HepG2 (cell line): ENCODE data around the gene SPSB1. TPM values are rescaled to one million over a fixed set of nuclear protein-coding genes. Genes with fewer than 3 reads are reported as not detected.

Experiments used
- CERS6 ChIP-seq: sonication (generic); formaldehyde crosslinking; IDR thresholded peaks from 2 replicates; pipeline ENCODE4 v1.5.0; 2020; ENCODE audit warnings: missing genetic modification reagents
- ELF1 ChIP-seq: sonication (generic); formaldehyde crosslinking; IDR thresholded peaks from 2 replicates; pipeline ENCODE4 v1.4.0; 2020; ENCODE audit warnings: missing genetic modification reagents
- HDAC1 ChIP-seq: sonication (generic); formaldehyde crosslinking; IDR thresholded peaks from 2 replicates; pipeline ENCODE4 v1.5.1; 2020; ENCODE audit warnings: mild to moderate bottlenecking, missing genetic modification reagents
- JDP2 ChIP-seq: sonication (generic); formaldehyde crosslinking; IDR thresholded peaks from 2 replicates; pipeline ENCODE4 v1.8.1; 2022; ENCODE audit warnings: missing genetic modification reagents, borderline replicate concordance
- POLR2A ChIP-seq, 2 experiments: IDR thresholded peaks; 2 replicates each; pipeline ENCODE4 v1.6.1; 2011; ENCODE audit warnings: low read depth in 2 of 2, low read length in 2 of 2, mild to moderate bottlenecking in 1 of 2, moderate library complexity in 1 of 2; ENCODE audit not compliant: insufficient read depth in 1 of 2
- RELA ChIP-seq: sonication (generic); formaldehyde crosslinking; IDR thresholded peaks from 2 replicates; pipeline ENCODE4 v1.4.0; 2020; ENCODE audit warnings: missing genetic modification reagents
- SIX1 ChIP-seq: sonication (generic); formaldehyde crosslinking; IDR thresholded peaks from 2 replicates; pipeline ENCODE4 v1.4.0; 2020; ENCODE audit warnings: missing genetic modification reagents, borderline replicate concordance
- TEAD3 ChIP-seq: optimal IDR thresholded peaks from 2 replicates; pipeline ENCODE3; 2016; ENCODE audit warnings: borderline replicate concordance
- ZBTB2 ChIP-seq: sonication (generic); formaldehyde crosslinking; IDR thresholded peaks from 2 replicates; pipeline ENCODE4 v1.8.0; 2022; ENCODE audit warnings: low read depth, missing genetic modification reagents
- ZBTB33 ChIP-seq: sonication (generic); formaldehyde crosslinking; IDR thresholded peaks from 2 replicates; pipeline ENCODE4 v1.4.0; 2020; ENCODE audit warnings: missing genetic modification reagents
- ZBTB42 ChIP-seq: sonication (generic); formaldehyde crosslinking; IDR thresholded peaks from 2 replicates; pipeline ENCODE4 v1.5.0; 2020; ENCODE audit warnings: mild to moderate bottlenecking, missing genetic modification reagents
- ZNF382 ChIP-seq: sonication (generic); formaldehyde crosslinking; IDR thresholded peaks from 2 replicates; pipeline ENCODE4 v1.5.0; 2020; ENCODE audit warnings: missing genetic modification reagents, mild to moderate bottlenecking, borderline replicate concordance
- ZNF441 ChIP-seq: sonication (generic); formaldehyde crosslinking; IDR thresholded peaks from 2 replicates; pipeline ENCODE4 v1.7.0; 2021; ENCODE audit warnings: missing genetic modification reagents, borderline replicate concordance
- polyA plus RNA-seq, 8 experiments: library from polyadenylated mRNA; depleted of rRNA in 3 of 8; stranded (reverse) in 7 of 8; unstranded in 1 of 8; fragments of >200 nt; fragmentation: Illumina TruSeq in 4 of 8; extraction: Trizol in 4 of 8; gene quantifications; 2 replicates each; pipeline versions ENCODE4 v1.2.1 to v1.2.3, GENCODE V29; 2011 to 2016; ENCODE audit warnings: low read depth in 4 of 8, missing spikeins in 1 of 8, mixed read lengths in 1 of 8; ENCODE audit not compliant: insufficient read depth in 1 of 8
- total RNA-seq, 5 experiments: library from RNA; depleted of rRNA; stranded (reverse); fragments of >200 nt; fragmentation: Illumina TruSeq; extraction: Trizol; gene quantifications; 2 replicates each; pipeline ENCODE4 v1.2.3, GENCODE V29; 2016; ENCODE audit warnings: low read depth in 1 of 5
- TF ChIP-seq, protein P1 (sequence below): sonication (generic); formaldehyde crosslinking; IDR thresholded peaks from one replicate; pipeline ENCODE4 v1.5.1; 2020; ENCODE audit warnings: mild to moderate bottlenecking, missing genetic modification reagents; ENCODE audit errors: not compliant biosample characterization
- TF ChIP-seq, protein P2 (sequence below): sonication (generic); IDR thresholded peaks from 2 replicates; pipeline ENCODE4 v1.6.1; 2016; ENCODE audit warnings: low read depth, borderline replicate concordance

SPSB1 gene
- total and polyA plus RNA-seq, 2 of the 13 experiments (the other 11 are each of a cell fraction or from before 2014, with no cell fraction given), result 5.0 to 8.0 TPM

DNA sequence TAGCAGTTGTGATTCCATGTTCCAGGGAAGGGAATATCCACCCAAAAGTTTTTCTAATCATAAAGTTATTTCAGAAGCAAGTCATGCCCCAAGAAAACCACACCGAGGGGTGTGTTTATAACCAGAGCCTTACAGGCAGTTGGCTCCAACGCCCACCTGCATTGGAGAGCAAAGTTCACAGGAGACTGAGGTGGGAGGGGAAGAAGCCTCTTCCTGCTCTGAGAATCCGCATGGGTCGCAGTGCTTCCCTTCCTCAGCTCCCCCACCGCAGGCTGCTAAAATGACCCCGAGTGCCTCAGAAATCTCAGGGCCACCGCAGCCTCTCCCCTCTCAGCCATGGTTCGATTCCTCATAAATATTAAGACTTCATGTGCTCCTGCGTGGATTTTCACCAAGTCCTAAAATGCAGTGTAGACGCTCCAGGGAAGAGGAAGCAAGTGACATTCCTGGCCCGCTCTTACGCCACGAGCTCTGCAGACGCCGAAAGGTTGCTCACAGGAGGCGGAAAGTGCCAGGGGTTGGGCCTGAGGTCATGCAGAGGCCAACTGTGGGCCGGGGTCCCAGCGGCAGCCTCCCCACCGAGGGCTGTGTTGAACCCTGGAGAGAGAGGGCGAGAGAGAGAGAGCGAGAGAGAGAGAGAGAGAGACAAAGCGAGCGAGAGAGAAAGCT, 13.4 kb upstream of the SPSB1 start (continued):
- TF ChIP-seq, protein P1, sequence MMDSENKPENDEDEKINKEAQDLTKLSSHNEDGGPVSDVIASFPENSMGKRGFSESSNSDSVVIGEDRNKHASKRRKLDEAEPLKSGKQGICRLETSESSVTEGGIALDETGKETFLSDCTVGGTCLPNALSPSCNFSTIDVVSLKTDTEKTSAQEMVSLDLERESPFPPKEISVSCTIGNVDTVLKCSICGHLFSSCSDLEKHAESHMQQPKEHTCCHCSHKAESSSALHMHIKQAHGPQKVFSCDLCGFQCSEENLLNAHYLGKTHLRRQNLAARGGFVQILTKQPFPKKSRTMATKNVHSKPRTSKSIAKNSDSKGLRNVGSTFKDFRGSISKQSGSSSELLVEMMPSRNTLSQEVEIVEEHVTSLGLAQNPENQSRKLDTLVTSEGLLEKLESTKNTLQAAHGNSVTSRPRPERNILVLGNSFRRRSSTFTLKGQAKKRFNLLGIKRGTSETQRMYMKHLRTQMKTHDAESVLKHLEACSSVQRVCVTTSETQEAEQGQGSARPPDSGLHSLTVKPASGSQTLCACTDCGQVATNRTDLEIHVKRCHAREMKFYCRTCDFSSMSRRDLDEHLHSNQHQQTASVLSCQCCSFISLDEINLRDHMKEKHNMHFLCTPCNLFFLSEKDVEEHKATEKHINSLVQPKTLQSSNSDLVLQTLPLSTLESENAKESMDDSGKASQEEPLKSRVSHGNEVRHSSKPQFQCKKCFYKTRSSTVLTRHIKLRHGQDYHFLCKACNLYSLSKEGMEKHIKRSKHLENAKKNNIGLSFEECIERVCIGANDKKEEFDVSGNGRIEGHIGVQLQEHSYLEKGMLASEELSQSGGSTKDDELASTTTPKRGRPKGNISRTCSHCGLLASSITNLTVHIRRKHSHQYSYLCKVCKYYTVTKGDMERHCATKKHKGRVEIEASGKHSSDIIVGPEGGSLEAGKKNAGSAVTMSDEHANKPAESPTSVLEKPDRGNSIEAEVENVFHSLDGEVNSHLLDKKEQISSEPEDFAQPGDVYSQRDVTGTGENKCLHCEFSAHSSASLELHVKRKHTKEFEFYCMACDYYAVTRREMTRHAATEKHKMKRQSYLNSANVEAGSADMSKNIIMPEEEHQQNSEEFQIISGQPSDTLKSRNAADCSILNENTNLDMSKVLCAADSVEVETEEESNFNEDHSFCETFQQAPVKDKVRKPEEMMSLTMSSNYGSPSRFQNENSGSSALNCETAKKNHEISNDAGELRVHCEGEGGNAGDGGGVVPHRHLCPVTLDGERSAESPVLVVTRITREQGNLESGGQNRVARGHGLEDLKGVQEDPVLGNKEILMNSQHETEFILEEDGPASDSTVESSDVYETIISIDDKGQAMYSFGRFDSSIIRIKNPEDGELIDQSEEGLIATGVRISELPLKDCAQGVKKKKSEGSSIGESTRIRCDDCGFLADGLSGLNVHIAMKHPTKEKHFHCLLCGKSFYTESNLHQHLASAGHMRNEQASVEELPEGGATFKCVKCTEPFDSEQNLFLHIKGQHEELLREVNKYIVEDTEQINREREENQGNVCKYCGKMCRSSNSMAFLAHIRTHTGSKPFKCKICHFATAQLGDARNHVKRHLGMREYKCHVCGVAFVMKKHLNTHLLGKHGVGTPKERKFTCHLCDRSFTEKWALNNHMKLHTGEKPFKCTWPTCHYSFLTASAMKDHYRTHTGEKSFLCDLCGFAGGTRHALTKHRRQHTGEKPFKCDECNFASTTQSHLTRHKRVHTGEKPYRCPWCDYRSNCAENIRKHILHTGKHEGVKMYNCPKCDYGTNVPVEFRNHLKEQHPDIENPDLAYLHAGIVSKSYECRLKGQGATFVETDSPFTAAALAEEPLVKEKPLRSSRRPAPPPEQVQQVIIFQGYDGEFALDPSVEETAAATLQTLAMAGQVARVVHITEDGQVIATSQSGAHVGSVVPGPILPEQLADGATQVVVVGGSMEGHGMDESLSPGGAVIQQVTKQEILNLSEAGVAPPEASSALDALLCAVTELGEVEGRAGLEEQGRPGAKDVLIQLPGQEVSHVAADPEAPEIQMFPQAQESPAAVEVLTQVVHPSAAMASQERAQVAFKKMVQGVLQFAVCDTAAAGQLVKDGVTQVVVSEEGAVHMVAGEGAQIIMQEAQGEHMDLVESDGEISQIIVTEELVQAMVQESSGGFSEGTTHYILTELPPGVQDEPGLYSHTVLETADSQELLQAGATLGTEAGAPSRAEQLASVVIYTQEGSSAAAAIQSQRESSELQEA (CRISPR knock-in tag), result no peak
- TF ChIP-seq ZBTB2 (CRISPR knock-in tag) (no peak), ZNF382 (CRISPR knock-in tag) (no peak), HDAC1 (CRISPR knock-in tag) (peak; percentile 62), ZBTB42 (CRISPR knock-in tag) (no peak), POLR2A (IDR thresholded peaks at IDR 0.05; ENCODE audit: insufficient read depth in 1 of 2, low read depth in 2 of 2, low read length in 2 of 2) (0 out of 4 replicates have a peak, but pooled peaks of 1 of the 2 experiments have one; percentile 33), CERS6 (no peak), TEAD3 (CRISPR knock-in tag) (peak; percentile 67), ELF1 (no peak; the same call in 1 of the 2 replicates), ZNF441 (no peak), SIX1 (CRISPR knock-in tag) (no peak), RELA (CRISPR knock-in tag) (no peak), ZBTB33 (CRISPR knock-in tag) (no peak), JDP2 (CRISPR knock-in tag) (no peak)
- TF ChIP-seq, protein P2, sequence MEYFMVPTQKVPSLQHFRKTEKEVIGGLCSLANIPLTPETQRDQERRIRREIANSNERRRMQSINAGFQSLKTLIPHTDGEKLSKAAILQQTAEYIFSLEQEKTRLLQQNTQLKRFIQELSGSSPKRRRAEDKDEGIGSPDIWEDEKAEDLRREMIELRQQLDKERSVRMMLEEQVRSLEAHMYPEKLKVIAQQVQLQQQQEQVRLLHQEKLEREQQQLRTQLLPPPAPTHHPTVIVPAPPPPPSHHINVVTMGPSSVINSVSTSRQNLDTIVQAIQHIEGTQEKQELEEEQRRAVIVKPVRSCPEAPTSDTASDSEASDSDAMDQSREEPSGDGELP, result no peak
